KMS-11 (cell line): ENCODE results near the gene HIGD2A.

ENCODE experiments used
- H2AFZ ChIP-seq: fragments of 200-600 bp; sonication (generic); 2 replicates; pipeline ENCODE4 v1.6.1; 2016; ENCODE audit warnings: antibody characterized with exemption, mixed run types, low read depth
- H3K27ac ChIP-seq: fragments of 200-600 bp; sonication (generic); 2 replicates; pipeline ENCODE4 v1.6.1; 2016; ENCODE audit warnings: mild to moderate bottlenecking, mixed run types
- H3K27me3 ChIP-seq: fragments of 200-600 bp; sonication (generic); 2 replicates; pipeline ENCODE4 v1.6.1; 2017; ENCODE audit warnings: mild to moderate bottlenecking, low read depth, mixed run types, moderate library complexity; ENCODE audit not compliant: insufficient read depth
- H3K36me3 ChIP-seq: fragments of 200-600 bp; sonication (generic); 2 replicates; pipeline ENCODE4 v1.6.1; 2017; ENCODE audit warnings: mild to moderate bottlenecking, mixed run types; ENCODE audit not compliant: insufficient read depth
- H3K4me1 ChIP-seq: fragments of 200-600 bp; sonication (generic); 2 replicates; pipeline ENCODE4 v1.6.1; 2016; ENCODE audit warnings: mild to moderate bottlenecking, low read depth, mixed run types; ENCODE audit not compliant: poor library complexity, severe bottlenecking
- H3K4me2 ChIP-seq: fragments of 200-600 bp; sonication (generic); 2 replicates; pipeline ENCODE4 v1.7.0; 2016; ENCODE audit warnings: mild to moderate bottlenecking, mixed run types
- H3K4me3 ChIP-seq: fragments of 200-600 bp; sonication (generic); IDR thresholded peaks from 2 replicates; pipeline ENCODE4 v1.6.1; 2017; ENCODE audit warnings: low read depth, low read length, mixed read lengths; ENCODE audit not compliant: insufficient read depth
- H3K79me2 ChIP-seq: fragments of 200-600 bp; sonication (generic); 2 replicates; pipeline ENCODE4 v1.6.1; 2016; ENCODE audit warnings: low read depth, mixed run types; ENCODE audit not compliant: insufficient read depth
- H3K9ac ChIP-seq: fragments of 200-600 bp; sonication (generic); 2 replicates; pipeline ENCODE4 v1.6.1; 2016; ENCODE audit warnings: mild to moderate bottlenecking, mixed run types
- H4K20me1 ChIP-seq: fragments of 200-600 bp; sonication (generic); 2 replicates; pipeline ENCODE4 v1.6.1; 2016; ENCODE audit warnings: mild to moderate bottlenecking, mixed run types; ENCODE audit not compliant: insufficient read depth
- TF ChIP-seq, protein P1 (sequence below): fragments of 200-600 bp; sonication (generic); conservative IDR thresholded peaks from 2 replicates; pipeline ENCODE4 v1.6.1; 2017; ENCODE audit warnings: low read depth, mild to moderate bottlenecking, antibody characterized with exemption, low read length, moderate library complexity, mixed read lengths

The HIGD2A gene

DNA sequence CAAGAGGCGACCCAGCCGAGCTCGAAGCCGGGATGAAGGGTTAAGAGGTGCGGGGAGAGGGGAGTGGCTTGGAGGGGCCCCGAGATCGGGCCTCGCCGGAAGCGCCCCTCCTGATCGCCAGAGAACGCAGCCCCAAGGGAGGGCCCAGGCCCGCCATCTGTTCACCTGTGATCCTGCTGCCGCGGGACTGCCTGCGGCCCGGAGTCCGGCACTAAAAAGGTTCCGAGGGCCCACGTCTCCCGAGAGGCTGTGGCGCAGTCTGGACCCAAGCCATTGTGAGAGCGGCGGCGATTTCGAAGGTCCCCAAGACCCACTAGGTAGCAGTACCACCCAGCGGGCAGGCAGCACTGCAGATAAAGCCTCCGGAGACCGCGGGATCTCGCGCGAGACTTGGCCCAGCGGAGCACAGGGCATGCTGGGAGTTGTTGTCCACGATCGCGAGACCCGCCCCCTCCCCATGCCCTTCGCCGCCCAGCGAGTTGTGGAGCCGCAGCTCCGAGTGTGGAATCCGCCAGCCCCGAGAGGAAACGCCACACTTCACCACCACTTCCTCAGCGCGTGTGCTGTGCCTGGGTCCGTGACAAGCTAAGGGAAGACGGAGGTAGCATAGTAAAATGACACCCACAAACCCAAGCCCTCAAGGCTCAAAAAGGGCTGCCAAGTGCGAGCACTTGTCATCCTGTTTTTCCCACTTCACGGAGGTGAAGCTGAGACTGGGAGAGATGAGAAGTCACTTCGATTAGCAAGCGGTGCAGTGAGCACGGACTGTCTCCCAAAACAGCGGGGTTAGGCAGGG is 26.9 kb upstream of the HIGD2A start, which contains the start of gene KIAA1191:
Gene KIAA1191 (minus strand): TSS at position 328 of the 796 bp plus-strand sequence. CDS start 2,256 bp downstream, outside the sequence.
- Histone ChIP-seq H3K27ac (peak within 1 kb of the TSS; percentile 16; the same call in 1 of the 2 replicates), H3K27me3 (no peaks in the 10 kb centered on the region), H3K9ac (peak within 1 kb of the TSS; percentile 62), H3K4me3 (no peak within 1 kb of the TSS), H3K36me3 (no peaks in the 10 kb centered on the region), H2AFZ (peak within 1 kb of the TSS; percentile 87), H3K4me2 (peak within 1 kb of the TSS; percentile 76), H4K20me1 (no peaks in the 10 kb centered on the region), H3K4me1 (peaks cover 8% of the 10 kb centered on the region), H3K79me2 (peaks cover 17% of the 10 kb centered on the region; the same call in 1 of the 2 replicates)
- TF ChIP-seq, protein P1, sequence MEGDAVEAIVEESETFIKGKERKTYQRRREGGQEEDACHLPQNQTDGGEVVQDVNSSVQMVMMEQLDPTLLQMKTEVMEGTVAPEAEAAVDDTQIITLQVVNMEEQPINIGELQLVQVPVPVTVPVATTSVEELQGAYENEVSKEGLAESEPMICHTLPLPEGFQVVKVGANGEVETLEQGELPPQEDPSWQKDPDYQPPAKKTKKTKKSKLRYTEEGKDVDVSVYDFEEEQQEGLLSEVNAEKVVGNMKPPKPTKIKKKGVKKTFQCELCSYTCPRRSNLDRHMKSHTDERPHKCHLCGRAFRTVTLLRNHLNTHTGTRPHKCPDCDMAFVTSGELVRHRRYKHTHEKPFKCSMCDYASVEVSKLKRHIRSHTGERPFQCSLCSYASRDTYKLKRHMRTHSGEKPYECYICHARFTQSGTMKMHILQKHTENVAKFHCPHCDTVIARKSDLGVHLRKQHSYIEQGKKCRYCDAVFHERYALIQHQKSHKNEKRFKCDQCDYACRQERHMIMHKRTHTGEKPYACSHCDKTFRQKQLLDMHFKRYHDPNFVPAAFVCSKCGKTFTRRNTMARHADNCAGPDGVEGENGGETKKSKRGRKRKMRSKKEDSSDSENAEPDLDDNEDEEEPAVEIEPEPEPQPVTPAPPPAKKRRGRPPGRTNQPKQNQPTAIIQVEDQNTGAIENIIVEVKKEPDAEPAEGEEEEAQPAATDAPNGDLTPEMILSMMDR, result no peak

DNA sequence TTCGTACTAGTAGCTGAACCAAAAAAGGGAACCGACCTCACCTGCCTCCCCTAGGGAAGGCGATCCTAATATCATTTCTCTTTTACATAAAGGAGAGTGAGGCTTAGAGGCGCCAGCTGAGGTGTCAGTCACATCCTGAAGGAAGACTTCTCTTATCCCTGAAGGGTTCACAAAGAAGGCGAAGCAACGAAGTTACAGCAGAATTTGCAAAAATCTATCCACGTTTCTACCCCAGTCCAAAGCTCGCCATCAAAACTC is 26.4 kb upstream of the HIGD2A start:
- no peaks in the 10 kb centered on the region for H3K27me3 ChIP-seq
- peaks cover 17% of the 10 kb centered on the region; the same call in 1 of the 2 replicates for H3K79me2 ChIP-seq
- peak overlapping the region; percentile 76 for H3K4me2 ChIP-seq
- no peak overlapping the region for H3K4me3 ChIP-seq
- H3K36me3 ChIP-seq, result no peaks in the 10 kb centered on the region
- H2AFZ ChIP-seq, result peak overlapping the region; percentile 87
- H3K4me1 ChIP-seq, result peaks cover 8% of the 10 kb centered on the region
- TF ChIP-seq, protein P1, result no peak
- no peak overlapping the region for H3K27ac ChIP-seq
- H4K20me1 ChIP-seq, result no peaks in the 10 kb centered on the region
- no peak overlapping the region; the same call in 1 of the 2 replicates for H3K9ac ChIP-seq

DNA sequence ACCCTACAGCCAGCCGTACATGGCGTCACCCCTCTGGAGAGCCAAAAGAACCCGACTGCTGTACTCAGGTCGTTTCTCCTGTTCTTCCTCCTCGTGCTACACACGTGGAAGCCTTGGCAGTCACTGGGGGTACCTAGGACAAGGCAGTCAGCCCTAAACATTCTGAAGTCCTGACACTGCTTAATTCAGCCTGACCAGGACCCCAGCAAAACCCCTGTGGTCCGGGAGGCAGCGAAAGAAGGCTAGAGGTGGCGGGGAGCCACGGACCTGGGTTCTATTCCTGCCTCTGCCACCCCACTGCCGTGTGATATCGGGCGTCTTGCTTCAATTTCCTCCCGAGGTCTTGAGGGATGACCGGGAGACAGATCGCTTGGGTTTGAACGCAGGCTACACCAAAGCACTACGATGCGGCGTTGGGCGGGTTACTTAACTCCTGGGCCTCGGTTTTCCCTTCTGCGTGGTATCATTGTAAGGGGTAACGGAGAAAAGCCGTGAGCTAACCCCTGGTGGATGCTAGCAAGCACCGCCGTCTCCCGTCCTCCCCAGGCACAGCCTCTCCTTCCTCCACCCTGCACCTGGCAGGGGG is 23.7 kb upstream of the HIGD2A start:
- no peak overlapping the region for H2AFZ ChIP-seq
- H3K27ac ChIP-seq, result no peak overlapping the region
- no peak overlapping the region for H3K9ac ChIP-seq
- H4K20me1 ChIP-seq, result no peaks in the 10 kb centered on the region
- no peak overlapping the region for H3K4me3 ChIP-seq
- H3K4me1 ChIP-seq, result peaks cover 3% of the 10 kb centered on the region
- peaks cover 10% of the 10 kb centered on the region; the same call in 1 of the 2 replicates for H3K79me2 ChIP-seq
- TF ChIP-seq, protein P1, result no peak
- H3K36me3 ChIP-seq, result no peaks in the 10 kb centered on the region
- H3K27me3 ChIP-seq, result no peaks in the 10 kb centered on the region
- H3K4me2 ChIP-seq, result no peak overlapping the region

DNA sequence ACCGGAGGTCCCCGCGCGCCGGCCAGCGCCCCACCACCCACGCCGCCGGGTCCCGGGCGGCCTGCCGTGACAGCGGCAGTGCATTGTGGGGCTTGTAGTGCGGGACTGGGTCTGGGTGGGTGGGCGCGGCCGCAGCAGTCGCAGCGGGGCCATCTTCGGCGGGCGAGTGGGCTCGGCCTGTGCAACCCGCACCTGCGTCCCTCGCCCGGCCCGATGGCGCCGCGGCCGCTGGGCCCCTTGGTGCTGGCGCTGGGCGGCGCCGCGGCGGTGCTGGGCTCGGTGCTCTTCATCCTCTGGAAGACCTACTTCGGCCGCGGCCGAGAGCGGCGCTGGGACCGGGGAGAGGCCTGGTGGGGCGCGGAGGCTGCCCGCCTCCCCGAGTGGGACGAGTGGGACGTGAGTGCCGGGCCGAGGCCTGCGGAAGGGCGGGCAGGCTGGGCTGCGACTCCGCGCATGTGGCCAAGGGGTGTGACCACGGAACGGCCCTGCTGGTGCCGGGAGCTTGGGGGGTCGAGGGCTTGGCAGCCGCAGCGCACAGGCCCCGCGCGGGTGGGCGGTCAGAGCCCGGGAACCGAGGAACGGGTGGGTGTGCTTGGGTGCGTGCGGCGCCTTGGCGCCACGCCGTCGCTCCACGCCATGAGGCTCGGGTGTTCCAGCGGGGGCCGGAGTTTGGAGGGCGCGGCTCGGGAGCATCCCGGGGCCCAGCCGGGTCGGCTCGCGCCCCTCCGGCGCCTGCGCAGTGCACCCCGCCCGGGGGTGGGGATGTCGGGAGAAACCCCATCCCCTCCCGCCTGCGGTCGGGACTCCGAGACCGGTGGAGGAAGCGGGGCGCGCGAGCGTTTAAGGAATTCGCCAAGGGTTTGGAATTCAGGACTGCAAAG is 23.0 kb upstream of the HIGD2A start, which contains the start of gene ARL10:
Gene ARL10 (plus strand): TSS at position 137 of the 881 bp plus-strand sequence. CDS start 77 bp downstream, at position 214.
- H3K9ac ChIP-seq, result no peak within 1 kb of the TSS

More for the DNA sequence above, 23.0 kb upstream of the HIGD2A start, which contains the start of gene ARL10:
- no peak within 1 kb of the TSS for H3K4me2 ChIP-seq
- no peak within 1 kb of the TSS for H2AFZ ChIP-seq
- no peak within 1 kb of the TSS for H3K27ac ChIP-seq
- H4K20me1 ChIP-seq, result no peaks in the 10 kb centered on the region
- H3K4me3 ChIP-seq, result no peak within 1 kb of the TSS
- peaks cover 7% of the 10 kb centered on the region; the same call in 1 of the 2 replicates for H3K79me2 ChIP-seq
- no peaks in the 10 kb centered on the region for H3K36me3 ChIP-seq
- H3K4me1 ChIP-seq, result no peaks in the 10 kb centered on the region
- no peaks in the 10 kb centered on the region for H3K27me3 ChIP-seq
- TF ChIP-seq, protein P1, result no peak
